HK-2 (cell line): ENCODE measurements around the gene ABCC2.
"Not testable (repeated sequence)": the region's sequence is repeated elsewhere in the genome, so short reads cannot be mapped to it uniquely, and the experiment has no call there.

Source experiments
- DNase-seq: peaks from one replicate; pipeline ENCODE4 v3.0.0-alpha.2; 2018; ENCODE audit not compliant: unreplicated experiment

Gene ABCC2

GRCh38 chr10:99782447-99783286 lies at the start of gene ABCC2:
Gene ABCC2 (plus strand): TSS chr10:99782640. CDS start chr10:99782845, 205 bp downstream.
- no peak for DNase-seq

GRCh38 chr10:99733366-99733765 lies 49.1 kb upstream of the ABCC2 start:
- DNase-seq, result no peak

GRCh38 chr10:99734111-99734510 lies 48.3 kb upstream of the ABCC2 start:
- not testable (repeated sequence) for DNase-seq

GRCh38 chr10:99740260-99740659 lies 42.2 kb upstream of the ABCC2 start:
- no peak for DNase-seq

GRCh38 chr10:99740933-99741559 lies 41.4 kb upstream of the ABCC2 start:
- DNase-seq, result no peak

GRCh38 chr10:99742254-99742653 lies 40.2 kb upstream of the ABCC2 start:
- DNase-seq, result no peak

- DNase-seq, result no peak
These were observed 39.7 kb upstream of the ABCC2 start for GRCh38 chr10:99742701-99743100.

GRCh38 chr10:99743841-99744240 lies 38.6 kb upstream of the ABCC2 start:
- no peak for DNase-seq

GRCh38 chr10:99746166-99746565 lies 36.3 kb upstream of the ABCC2 start:
- DNase-seq, result not testable (repeated sequence)

GRCh38 chr10:99748823-99749451 lies 33.5 kb upstream of the ABCC2 start:
- DNase-seq, result no peak

- no peak for DNase-seq
These were observed 31.8 kb upstream of the ABCC2 start for GRCh38 chr10:99750641-99751040.

GRCh38 chr10:99754670-99755069 lies 27.8 kb upstream of the ABCC2 start:
- DNase-seq, result no peak

GRCh38 chr10:99756159-99756558 lies 26.3 kb upstream of the ABCC2 start:
- no peak for DNase-seq

- DNase-seq, result no peak
These were observed 24.1 kb upstream of the ABCC2 start for GRCh38 chr10:99758211-99758891.

GRCh38 chr10:99760321-99760720 lies 22.1 kb upstream of the ABCC2 start:
- no peak for DNase-seq

- no peak for DNase-seq
These were observed 21.1 kb upstream of the ABCC2 start for GRCh38 chr10:99761365-99761764.

- DNase-seq, result no peak
These were observed 16.7 kb upstream of the ABCC2 start for GRCh38 chr10:99765672-99766301.

GRCh38 chr10:99766302-99766681 lies 16.1 kb upstream of the ABCC2 start:
- DNase-seq, result no peak

GRCh38 chr10:99767901-99768300 lies 14.5 kb upstream of the ABCC2 start:
- DNase-seq, result no peak

GRCh38 chr10:99768556-99768955 lies 13.9 kb upstream of the ABCC2 start:
- DNase-seq, result no peak

GRCh38 chr10:99769706-99770105 lies 12.7 kb upstream of the ABCC2 start:
- DNase-seq, result no peak
